Adrenal gland (tissue), 12 donors: ENCODE measurements around the gene CD8B2. TPM values are rescaled to one million over a fixed set of nuclear protein-coding genes. Genes with fewer than 3 reads are reported as not detected.

Experiments
- DNase-seq, 7 donors: peaks; one replicate each; pipeline ENCODE4 v3.0.0-alpha.2; 2019 to 2020
- H3K27ac ChIP-seq, 5 donors: fragments of 200-600 bp; sonication (generic) in 4 of 5; 1 replicate in 3 of 5; 2 replicates in 2 of 5; pipeline versions ENCODE4 v1.5.1 to v1.8.0; 2016 to 2020; ENCODE audit warnings: mild to moderate bottlenecking in 1 of 5
- H3K27me3 ChIP-seq: fragments of 200-600 bp; 2 replicates; pipeline ENCODE4 v1.8.0; 2021
- H3K36me3 ChIP-seq, 2 donors: fragments of 200-600 bp; replicated peaks in 1 of 2; 1 replicate in 1 of 2; 2 replicates in 1 of 2; pipeline versions ENCODE4 v1.5.1 to v1.8.0; 2018 to 2022
- H3K4me1 ChIP-seq, 2 donors: fragments of 200-600 bp; replicated peaks in 1 of 2; 1 replicate in 1 of 2; 2 replicates in 1 of 2; pipeline versions ENCODE4 v1.5.1 to v1.8.0; 2018 to 2021
- H3K4me3 ChIP-seq, 4 donors: fragments of 200-600 bp; sonication (generic) in 3 of 4; one replicate each; pipeline ENCODE4 v1.5.1; 2016 to 2018
- H3K9me3 ChIP-seq, 3 donors: fragments of 200-600 bp; sonication (generic) in 1 of 3; replicated peaks in 1 of 3; 1 replicate in 2 of 3; 2 replicates in 1 of 3; pipeline versions ENCODE4 v1.5.1 to v1.8.0; 2016 to 2021
- CTCF ChIP-seq, 6 experiments: fragments of 450-650 bp in 4 of 6; fragments of 200-600 bp in 2 of 6; sonication (generic) in 1 of 6; IDR thresholded peaks; 1 replicate in 5 of 6; 2 replicates in 1 of 6; pipeline versions ENCODE4 v1.5.1 to v1.8.0; 2016 to 2021; ENCODE audit warnings: antibody characterized with exemption in 6 of 6, mild to moderate bottlenecking in 2 of 6, moderate library complexity in 1 of 6
- POLR2A ChIP-seq, 2 donors: fragments of 450-650 bp; IDR thresholded peaks; one replicate each; pipeline ENCODE4 v1.6.1; 2017; ENCODE audit warnings: antibody characterized with exemption in 2 of 2, mild to moderate bottlenecking in 2 of 2, moderate library complexity in 1 of 2
- WGBS, 4 donors: extraction: QIAGEN DNeasy Blood & Tissue Kit in 2 of 4; methylation state at CpG; one replicate each; pipeline versions ENCODE4 v1.1.5 to v1.1.7; 2013 to 2017; 5-methylcytosine and 5-hydroxymethylcytosine counted together
- intact Hi-C, 2 donors: fragments of 100-400 bp; cut with DNase I; formaldehyde crosslinking; loops; one replicate each; pipeline versions ENCODE4 v1.14.1 to v1.15.0; 2022 to 2023
- polyA plus RNA-seq, 3 donors: library from polyadenylated mRNA; stranded (reverse); fragments of 200-250 nt in 2 of 3; fragments of 350-450 nt in 1 of 3; fragmentation: Illumina TruSeq in 1 of 3; extraction: RNeasy Lipid Tissue Mini Kit (QIAGEN cat#74804) in 1 of 3; gene quantifications; one replicate each; pipeline ENCODE4 v1.2.3, GENCODE V29; 2013 to 2014
- total RNA-seq, 9 donors: library from RNA; depleted of rRNA in 4 of 9; stranded (reverse); fragments of >200 nt in 4 of 9; fragments of 120-200 nt in 1 of 9; fragmentation: NEBNext Ultra II Directional in 1 of 9; extraction: Animal tissue kit (Norgen Biotek cat#: 25700) in 1 of 9; gene quantifications; one replicate each; pipeline versions ENCODE4 v1.1.0 to v1.2.4, GENCODE V29; 2013 to 2023
- donor health status: healthy with polysubstance abuse.
- donor health status: Bipolar disorder and iron deficiency.
- donor health status: DM: yes; HTN: yes; CAD: no.
- donor health status: DM: no; HTN: no; CAD: no.
- donor health status: DM: no; HTN: no; CAD: no.
- donor health status: DM: yes; HTN: yes; CAD: no.

The CD8B2 gene
- total and polyA plus RNA-seq, 12 donors = not detected

GRCh38 chr2:106517329-106517728 is 30.2 kb downstream of the CD8B2 start:
- DNase-seq = no peak
- TF ChIP-seq CTCF (IDR thresholded peaks at IDR 0.05) (no peak), POLR2A (IDR thresholded peaks at IDR 0.05) (no peak)
- Histone ChIP-seq H3K9me3 (no peaks in the 10 kb centered on the region), H3K4me1 (no peaks in the 10 kb centered on the region), H3K27me3 (no peaks in the 10 kb centered on the region), H3K4me3 (no peak overlapping the region), H3K36me3 (no peaks in the 10 kb centered on the region), H3K27ac (no peak overlapping the region)
- 87 to 92% (median 89%) methylated on average over 11 of the region's 11 CpGs for WGBS, 4 donors
- intact Hi-C loops = no loop called here

- intact Hi-C loops = no loop called here
- TF ChIP-seq POLR2A (IDR thresholded peaks at IDR 0.05) = no peak
- no peak for TF ChIP-seq CTCF (IDR thresholded peaks at IDR 0.05)
- Histone ChIP-seq H3K4me3 (no peak overlapping the region), H3K27ac (no peak overlapping the region), H3K9me3 (no peaks in the 10 kb centered on the region), H3K36me3 (no peaks in the 10 kb centered on the region), H3K4me1 (no peaks in the 10 kb centered on the region), H3K27me3 (no peaks in the 10 kb centered on the region)
- DNase-seq = no peak
- WGBS, 4 donors = 71 to 76% (median 75%) methylated on average over 5 of the region's 5 CpGs
Measured at GRCh38 chr2:106519767-106520166, 32.6 kb downstream of the CD8B2 start.

GRCh38 chr2:106521016-106521415 is 33.9 kb downstream of the CD8B2 start:
- Histone ChIP-seq H3K4me1 (no peaks in the 10 kb centered on the region), H3K27ac (no peak overlapping the region), H3K4me3 (no peak overlapping the region), H3K36me3 (no peaks in the 10 kb centered on the region), H3K27me3 (no peaks in the 10 kb centered on the region), H3K9me3 (no peaks in the 10 kb centered on the region)
- 81 to 83% (median 82%) methylated on average over 9 of the region's 9 CpGs for WGBS, 4 donors
- intact Hi-C loops = no loop called here
- DNase-seq = no peak
- TF ChIP-seq POLR2A (IDR thresholded peaks at IDR 0.05) = no peak

GRCh38 chr2:106523976-106524665 is 37.0 kb downstream of the CD8B2 start:
- intact Hi-C loops = no loop called here
- no peaks in the 10 kb centered on the region for H3K36me3 ChIP-seq

More at GRCh38 chr2:106523976-106524665, 37.0 kb downstream of the CD8B2 start:
- no peaks in the 10 kb centered on the region for H3K9me3 ChIP-seq
- 85 to 95% (median 91%) methylated on average over 4 to 6 of the region's 6 CpGs for WGBS, 4 donors
- H3K27me3 ChIP-seq = no peaks in the 10 kb centered on the region
- DNase-seq = no peak
- TF ChIP-seq CTCF (IDR thresholded peaks at IDR 0.05) (no peak), POLR2A (IDR thresholded peaks at IDR 0.05) (no peak)
- no peak overlapping the region for H3K4me3 ChIP-seq
- H3K27ac ChIP-seq = no peak overlapping the region
- no peaks in the 10 kb centered on the region for H3K4me1 ChIP-seq
